ENCODE results near the gene GDI1. TPM values are rescaled to one million over a fixed set of nuclear protein-coding genes. Genes with fewer than 3 reads are reported as not detected.

Gene GDI1
- total and polyA plus RNA-seq, 2 of the 8 experiments (the other 6 are each of a cell fraction or from before 2014, with no cell fraction given): 83.1 to 136 TPM

DNA sequence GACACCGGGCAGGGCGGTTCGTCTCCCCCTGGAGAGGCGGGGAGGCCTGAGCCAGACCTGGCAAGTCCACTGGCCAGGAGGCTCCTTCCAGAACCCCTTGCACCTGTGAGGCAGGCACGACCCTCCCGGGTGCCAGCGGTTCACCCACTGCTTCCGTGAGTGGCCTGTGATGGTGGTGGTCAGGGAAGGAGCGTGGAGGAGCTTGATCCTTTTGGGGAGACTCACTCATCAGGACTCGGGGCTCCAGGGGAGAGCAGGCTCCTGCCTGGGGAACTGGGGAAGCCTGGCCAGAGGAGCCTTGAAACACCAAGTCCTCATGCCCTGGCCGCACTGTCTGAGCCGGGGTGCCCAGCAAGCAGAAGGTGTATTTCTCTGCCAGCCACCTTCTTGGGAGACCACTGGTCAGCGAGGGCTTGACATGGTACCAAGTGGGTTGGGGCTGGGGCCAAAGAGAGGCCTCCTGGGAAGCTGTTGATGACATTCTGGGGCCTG lies 7.8 kb downstream of the GDI1 start (continued):
- TF ChIP-seq, protein P1, sequence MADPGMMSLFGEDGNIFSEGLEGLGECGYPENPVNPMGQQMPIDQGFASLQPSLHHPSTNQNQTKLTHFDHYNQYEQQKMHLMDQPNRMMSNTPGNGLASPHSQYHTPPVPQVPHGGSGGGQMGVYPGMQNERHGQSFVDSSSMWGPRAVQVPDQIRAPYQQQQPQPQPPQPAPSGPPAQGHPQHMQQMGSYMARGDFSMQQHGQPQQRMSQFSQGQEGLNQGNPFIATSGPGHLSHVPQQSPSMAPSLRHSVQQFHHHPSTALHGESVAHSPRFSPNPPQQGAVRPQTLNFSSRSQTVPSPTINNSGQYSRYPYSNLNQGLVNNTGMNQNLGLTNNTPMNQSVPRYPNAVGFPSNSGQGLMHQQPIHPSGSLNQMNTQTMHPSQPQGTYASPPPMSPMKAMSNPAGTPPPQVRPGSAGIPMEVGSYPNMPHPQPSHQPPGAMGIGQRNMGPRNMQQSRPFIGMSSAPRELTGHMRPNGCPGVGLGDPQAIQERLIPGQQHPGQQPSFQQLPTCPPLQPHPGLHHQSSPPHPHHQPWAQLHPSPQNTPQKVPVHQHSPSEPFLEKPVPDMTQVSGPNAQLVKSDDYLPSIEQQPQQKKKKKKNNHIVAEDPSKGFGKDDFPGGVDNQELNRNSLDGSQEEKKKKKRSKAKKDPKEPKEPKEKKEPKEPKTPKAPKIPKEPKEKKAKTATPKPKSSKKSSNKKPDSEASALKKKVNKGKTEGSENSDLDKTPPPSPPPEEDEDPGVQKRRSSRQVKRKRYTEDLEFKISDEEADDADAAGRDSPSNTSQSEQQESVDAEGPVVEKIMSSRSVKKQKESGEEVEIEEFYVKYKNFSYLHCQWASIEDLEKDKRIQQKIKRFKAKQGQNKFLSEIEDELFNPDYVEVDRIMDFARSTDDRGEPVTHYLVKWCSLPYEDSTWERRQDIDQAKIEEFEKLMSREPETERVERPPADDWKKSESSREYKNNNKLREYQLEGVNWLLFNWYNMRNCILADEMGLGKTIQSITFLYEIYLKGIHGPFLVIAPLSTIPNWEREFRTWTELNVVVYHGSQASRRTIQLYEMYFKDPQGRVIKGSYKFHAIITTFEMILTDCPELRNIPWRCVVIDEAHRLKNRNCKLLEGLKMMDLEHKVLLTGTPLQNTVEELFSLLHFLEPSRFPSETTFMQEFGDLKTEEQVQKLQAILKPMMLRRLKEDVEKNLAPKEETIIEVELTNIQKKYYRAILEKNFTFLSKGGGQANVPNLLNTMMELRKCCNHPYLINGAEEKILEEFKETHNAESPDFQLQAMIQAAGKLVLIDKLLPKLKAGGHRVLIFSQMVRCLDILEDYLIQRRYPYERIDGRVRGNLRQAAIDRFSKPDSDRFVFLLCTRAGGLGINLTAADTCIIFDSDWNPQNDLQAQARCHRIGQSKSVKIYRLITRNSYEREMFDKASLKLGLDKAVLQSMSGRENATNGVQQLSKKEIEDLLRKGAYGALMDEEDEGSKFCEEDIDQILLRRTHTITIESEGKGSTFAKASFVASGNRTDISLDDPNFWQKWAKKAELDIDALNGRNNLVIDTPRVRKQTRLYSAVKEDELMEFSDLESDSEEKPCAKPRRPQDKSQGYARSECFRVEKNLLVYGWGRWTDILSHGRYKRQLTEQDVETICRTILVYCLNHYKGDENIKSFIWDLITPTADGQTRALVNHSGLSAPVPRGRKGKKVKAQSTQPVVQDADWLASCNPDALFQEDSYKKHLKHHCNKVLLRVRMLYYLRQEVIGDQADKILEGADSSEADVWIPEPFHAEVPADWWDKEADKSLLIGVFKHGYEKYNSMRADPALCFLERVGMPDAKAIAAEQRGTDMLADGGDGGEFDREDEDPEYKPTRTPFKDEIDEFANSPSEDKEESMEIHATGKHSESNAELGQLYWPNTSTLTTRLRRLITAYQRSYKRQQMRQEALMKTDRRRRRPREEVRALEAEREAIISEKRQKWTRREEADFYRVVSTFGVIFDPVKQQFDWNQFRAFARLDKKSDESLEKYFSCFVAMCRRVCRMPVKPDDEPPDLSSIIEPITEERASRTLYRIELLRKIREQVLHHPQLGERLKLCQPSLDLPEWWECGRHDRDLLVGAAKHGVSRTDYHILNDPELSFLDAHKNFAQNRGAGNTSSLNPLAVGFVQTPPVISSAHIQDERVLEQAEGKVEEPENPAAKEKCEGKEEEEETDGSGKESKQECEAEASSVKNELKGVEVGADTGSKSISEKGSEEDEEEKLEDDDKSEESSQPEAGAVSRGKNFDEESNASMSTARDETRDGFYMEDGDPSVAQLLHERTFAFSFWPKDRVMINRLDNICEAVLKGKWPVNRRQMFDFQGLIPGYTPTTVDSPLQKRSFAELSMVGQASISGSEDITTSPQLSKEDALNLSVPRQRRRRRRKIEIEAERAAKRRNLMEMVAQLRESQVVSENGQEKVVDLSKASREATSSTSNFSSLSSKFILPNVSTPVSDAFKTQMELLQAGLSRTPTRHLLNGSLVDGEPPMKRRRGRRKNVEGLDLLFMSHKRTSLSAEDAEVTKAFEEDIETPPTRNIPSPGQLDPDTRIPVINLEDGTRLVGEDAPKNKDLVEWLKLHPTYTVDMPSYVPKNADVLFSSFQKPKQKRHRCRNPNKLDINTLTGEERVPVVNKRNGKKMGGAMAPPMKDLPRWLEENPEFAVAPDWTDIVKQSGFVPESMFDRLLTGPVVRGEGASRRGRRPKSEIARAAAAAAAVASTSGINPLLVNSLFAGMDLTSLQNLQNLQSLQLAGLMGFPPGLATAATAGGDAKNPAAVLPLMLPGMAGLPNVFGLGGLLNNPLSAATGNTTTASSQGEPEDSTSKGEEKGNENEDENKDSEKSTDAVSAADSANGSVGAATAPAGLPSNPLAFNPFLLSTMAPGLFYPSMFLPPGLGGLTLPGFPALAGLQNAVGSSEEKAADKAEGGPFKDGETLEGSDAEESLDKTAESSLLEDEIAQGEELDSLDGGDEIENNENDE (IDR thresholded peaks at IDR 0.05; ENCODE audit: insufficient replicate concordance, low read length): no peak
- TF ChIP-seq CHD2 (IDR thresholded peaks at IDR 0.05; ENCODE audit: low read length) (no peak), CBX5 (IDR thresholded peaks at IDR 0.05; ENCODE audit: low read depth, low read length) (no peak), TCF12 (IDR thresholded peaks at IDR 0.05; ENCODE audit: low read depth, low read length) (no peak), CEBPB (IDR thresholded peaks at IDR 0.05; ENCODE audit: low read depth, low read length) (no peak), SAP30 (IDR thresholded peaks at IDR 0.05; ENCODE audit: insufficient read depth, insufficient replicate concordance, low read length) (no peak), GABPA (IDR thresholded peaks at IDR 0.05; ENCODE audit: borderline replicate concordance, insufficient read depth, low read length) (no peak), SUZ12 (IDR thresholded peaks at IDR 0.05; ENCODE audit: low read length) (no peak), SIX5 (IDR thresholded peaks at IDR 0.05; ENCODE audit: low read depth, low read length) (no peak), SP4 (IDR thresholded peaks at IDR 0.05; ENCODE audit: low read length) (no peak), KDM4A (IDR thresholded peaks at IDR 0.05; ENCODE audit: low read depth, low read length, severe bottlenecking) (no peak), CREB1 (IDR thresholded peaks at IDR 0.05) (no peak), SP2 (IDR thresholded peaks at IDR 0.05; ENCODE audit: low read length) (no peak)

Measured in H1 (cell line).